ENCODE measurements around the gene LDLRAD3. TPM values are rescaled to one million over a fixed set of nuclear protein-coding genes. Genes with fewer than 3 reads are reported as not detected.

Gene LDLRAD3
- total RNA-seq, 2 experiments from 2014 or later, result not detected

GRCh38 chr11:36078686-36079055, 134.8 kb downstream of the LDLRAD3 start:
- Histone ChIP-seq H3K9me2 (ENCODE audit: insufficient read depth, low read length) (no peaks in the 10 kb centered on the region), H3K27ac (ENCODE audit: low read depth, low read length, poor library complexity, severe bottlenecking) (no peak overlapping the region), H3K4me2 (ENCODE audit: low read length) (no peak overlapping the region), H3K4me3 (ENCODE audit: low read depth, low read length, poor library complexity, severe bottlenecking) (no peak overlapping the region), H4K20me1 (ENCODE audit: insufficient read depth, low read length) (no peaks in the 10 kb centered on the region), H3K36me3 (ENCODE audit: insufficient read depth, low read length) (no peaks in the 10 kb centered on the region), H2AFZ (ENCODE audit: low read length) (no peak overlapping the region), H3K9me3 (ENCODE audit: low read length) (no peaks in the 10 kb centered on the region), H3K79me2 (ENCODE audit: insufficient read depth, low read depth, low read length) (no peaks in the 10 kb centered on the region), H3K4me1 (ENCODE audit: insufficient read depth, low read length, poor library complexity, severe bottlenecking) (no peaks in the 10 kb centered on the region)
- intact Hi-C loops (cut with micrococcal nuclease; ENCODE audit: unreplicated experiment), result no loop called here
- no peak for DNase-seq (ENCODE audit: low spot score)
- CTCF ChIA-PET (ENCODE audit: unreplicated experiment), result no interaction called here
- POLR2A ChIA-PET, result no interaction called here
- BruUV-seq (replicated peaks), result no TSS peak
- no peak for TF ChIP-seq CTCF (conservative IDR thresholded peaks at IDR 0.05; ENCODE audit: low read length)
- no peak for TF ChIP-seq EZH2phosphoT487 (IDR thresholded peaks at IDR 0.05; ENCODE audit: borderline replicate concordance, low read depth, low read length)

GRCh38 chr11:36079878-36080675, 136.2 kb downstream of the LDLRAD3 start:
- CTCF ChIA-PET (ENCODE audit: unreplicated experiment), result no interaction called here
- H2AFZ ChIP-seq (ENCODE audit: low read length), result no peak overlapping the region
- POLR2A ChIA-PET, result no interaction called here

More at GRCh38 chr11:36079878-36080675, 136.2 kb downstream of the LDLRAD3 start:
- BruUV-seq (replicated peaks), result no TSS peak
- Histone ChIP-seq H3K36me3 (ENCODE audit: insufficient read depth, low read length) (no peaks in the 10 kb centered on the region), H4K20me1 (ENCODE audit: insufficient read depth, low read length) (no peaks in the 10 kb centered on the region), H3K4me1 (ENCODE audit: insufficient read depth, low read length, poor library complexity, severe bottlenecking) (no peaks in the 10 kb centered on the region), H3K27ac (ENCODE audit: low read depth, low read length, poor library complexity, severe bottlenecking) (no peak overlapping the region), H3K4me2 (ENCODE audit: low read length) (no peak overlapping the region), H3K9me2 (ENCODE audit: insufficient read depth, low read length) (no peaks in the 10 kb centered on the region), H3K4me3 (ENCODE audit: low read depth, low read length, poor library complexity, severe bottlenecking) (no peak overlapping the region), H3K79me2 (ENCODE audit: insufficient read depth, low read depth, low read length) (no peaks in the 10 kb centered on the region), H3K9me3 (ENCODE audit: low read length) (no peaks in the 10 kb centered on the region)
- TF ChIP-seq EZH2phosphoT487 (IDR thresholded peaks at IDR 0.05; ENCODE audit: borderline replicate concordance, low read depth, low read length), result no peak
- TF ChIP-seq CTCF (conservative IDR thresholded peaks at IDR 0.05; ENCODE audit: low read length), result no peak
- DNase-seq (ENCODE audit: low spot score), result no peak
- intact Hi-C loops (cut with micrococcal nuclease; ENCODE audit: unreplicated experiment), result no loop called here
